ENCODE data around the gene CACNA1B.
"Not testable (repeated sequence)": the region's sequence is repeated elsewhere in the genome, so short reads cannot be mapped to it uniquely, and the experiment has no call there.

CACNA1B gene

DNA sequence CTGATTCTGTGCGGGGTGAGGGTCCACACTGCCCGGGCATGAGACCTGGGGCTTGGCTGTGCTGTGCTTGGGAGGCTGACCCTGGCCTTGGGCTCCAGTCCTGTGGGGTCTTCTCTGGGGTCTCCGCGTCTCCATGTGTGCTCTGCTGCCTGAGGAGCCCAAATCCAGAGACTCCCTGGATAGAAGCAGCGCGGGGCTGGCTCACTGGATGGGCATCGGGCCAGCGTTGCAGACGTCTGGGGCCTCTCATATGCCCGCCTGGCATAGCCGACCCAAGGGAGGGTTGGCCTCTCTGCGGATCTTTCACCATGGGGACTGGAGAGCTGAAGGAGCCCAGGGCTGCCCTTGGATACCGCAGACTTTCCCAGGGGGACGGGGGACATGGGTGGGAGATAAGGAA is 12.4 kb downstream of the CACNA1B start:
- not testable (repeated sequence) for DNase-seq (ENCODE audit: low read depth)

DNA sequence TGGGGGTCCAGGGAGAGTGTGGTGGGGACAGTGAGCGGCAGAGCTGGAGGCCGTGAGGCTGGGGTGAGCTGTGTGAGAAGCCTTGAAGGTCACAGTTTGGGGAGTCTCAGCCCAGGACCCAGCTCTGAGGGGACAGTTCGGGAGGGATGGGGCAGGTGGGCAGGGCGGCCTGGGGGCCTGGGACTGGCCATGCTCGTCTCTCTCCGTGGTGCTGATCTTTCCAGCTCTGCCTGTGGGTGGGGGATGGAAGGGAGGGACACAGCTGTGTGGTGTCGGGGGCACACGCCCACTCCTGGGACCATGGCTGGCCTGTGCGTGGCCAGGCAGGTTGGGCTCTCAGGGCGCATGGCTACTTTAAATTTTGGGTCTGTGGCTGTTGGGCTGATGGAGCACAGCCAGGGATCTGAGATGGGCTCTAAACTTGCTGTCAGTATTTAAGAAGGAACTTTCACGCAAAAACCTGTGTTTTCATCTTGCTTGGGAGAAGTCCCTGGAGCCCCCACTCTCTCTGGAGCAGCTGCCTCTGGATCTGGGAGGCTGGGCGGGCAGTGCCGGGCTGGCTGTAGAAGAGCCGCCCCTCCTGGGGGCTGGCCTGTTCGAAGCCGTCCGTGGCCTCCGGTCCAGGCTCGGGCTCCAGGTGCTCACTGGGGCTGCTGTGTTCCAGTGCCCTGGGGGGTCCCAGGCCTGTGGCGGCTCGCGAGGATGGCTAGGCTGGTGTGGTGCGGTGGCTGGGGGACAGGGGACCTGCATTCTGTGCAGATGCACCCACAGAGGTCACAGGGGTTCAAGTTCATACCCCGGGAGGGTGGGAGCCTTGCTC is 13.4 kb downstream of the CACNA1B start:
- DNase-seq (ENCODE audit: low read depth), result not testable (repeated sequence)

DNA sequence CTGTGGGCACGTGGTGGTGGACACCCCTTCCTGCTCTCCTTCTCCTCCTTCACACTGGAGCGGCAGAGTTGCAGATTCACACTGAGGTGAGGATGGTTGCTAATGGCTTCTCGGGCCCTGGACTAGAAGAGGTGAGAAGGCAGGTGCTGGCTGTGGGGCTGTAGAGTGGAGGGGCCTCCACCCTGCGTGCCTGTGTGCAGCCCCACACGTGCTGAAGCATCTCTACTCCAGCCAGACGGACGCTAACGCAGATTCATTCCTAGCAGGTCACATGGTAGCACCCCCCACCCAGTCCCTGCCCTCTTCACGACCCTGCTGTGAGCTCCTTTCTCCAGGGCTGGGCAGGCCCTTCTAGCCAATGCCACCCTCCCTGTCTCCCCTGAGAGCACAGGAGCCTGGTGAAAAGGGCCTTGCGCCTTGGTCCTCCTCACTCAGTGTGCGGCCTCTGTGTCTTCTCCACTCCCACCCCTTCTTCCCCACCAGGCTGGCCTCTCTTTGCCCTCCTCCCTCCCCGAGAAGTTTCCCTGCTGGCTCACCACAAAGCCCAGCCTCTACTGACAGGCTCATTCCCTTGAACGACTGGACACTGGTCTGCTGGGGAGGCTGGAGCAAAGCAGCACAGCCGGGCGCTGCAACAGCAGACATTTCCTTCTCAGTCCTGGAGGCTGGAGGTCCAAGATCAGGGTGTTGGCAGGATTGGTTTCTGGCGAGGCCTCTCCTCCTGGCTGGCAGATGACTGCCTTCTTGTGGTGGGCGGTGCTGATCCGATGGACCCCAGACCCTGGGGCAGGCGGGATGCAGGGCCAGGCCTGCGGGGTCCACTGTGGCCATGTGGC is 14.2 kb downstream of the CACNA1B start:
- DNase-seq (ENCODE audit: low read depth), result no peak

DNA sequence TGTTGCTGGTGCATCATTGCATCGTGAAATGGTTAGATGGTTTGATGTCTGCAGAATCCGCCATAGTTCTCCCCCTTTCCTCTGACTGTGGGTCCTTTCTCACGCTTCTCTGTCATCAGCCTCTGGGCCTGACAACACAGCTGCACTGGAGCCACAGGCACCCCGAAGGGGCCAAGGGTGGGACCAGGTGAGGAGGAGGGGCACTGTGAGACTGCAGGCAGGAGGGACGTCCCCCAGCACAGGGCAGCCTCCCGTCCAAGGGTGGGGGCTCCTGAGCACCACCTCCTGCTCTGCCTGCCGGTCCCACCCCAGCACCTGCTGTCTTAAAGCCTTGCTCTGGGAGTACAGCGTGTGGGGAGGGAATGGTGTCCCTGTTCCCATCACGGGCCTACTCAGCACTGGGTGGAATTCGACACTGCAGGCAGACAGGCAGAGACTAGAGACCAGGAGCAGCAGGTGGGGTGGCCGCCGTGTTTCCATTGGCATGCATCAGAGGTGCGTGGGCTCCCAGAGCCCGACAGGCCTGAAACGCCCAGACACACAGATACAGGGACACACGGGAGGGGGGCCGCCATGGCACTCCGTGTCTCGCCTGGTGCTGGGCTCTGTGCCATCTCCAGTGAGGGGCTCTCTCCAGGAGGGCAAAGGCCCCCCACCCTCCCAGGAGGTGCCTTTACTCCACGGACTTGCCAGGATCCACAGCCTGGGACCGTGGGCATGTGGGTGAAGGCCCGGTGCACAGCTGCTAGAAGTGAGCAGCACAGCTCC is 15.0 kb downstream of the CACNA1B start:
- no peak for DNase-seq (ENCODE audit: low read depth)

DNA sequence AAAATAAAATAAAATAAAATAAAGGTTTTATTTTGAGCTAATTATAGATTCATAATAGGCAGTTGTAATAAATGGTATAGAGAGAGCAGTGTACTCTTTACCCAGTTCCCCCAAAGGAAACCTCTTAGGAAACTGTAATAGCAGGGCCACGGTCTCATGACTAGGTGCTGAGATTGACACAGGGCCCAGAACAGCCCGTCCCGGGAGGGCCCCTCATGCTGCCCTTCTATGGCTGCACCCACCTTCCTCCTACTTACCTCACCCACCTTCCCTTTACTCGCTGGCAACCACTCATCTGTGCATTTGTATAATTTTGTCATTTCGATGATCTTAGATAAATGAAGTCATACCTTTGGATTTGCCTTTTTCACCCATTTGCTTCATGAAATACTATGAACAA is 16.1 kb downstream of the CACNA1B start:
- DNase-seq (ENCODE audit: low read depth), result no peak

GRCh38 chr9:137899551-137900360 is 22.2 kb downstream of the CACNA1B start:
- no peak for DNase-seq (ENCODE audit: low read depth)

- DNase-seq (ENCODE audit: low read depth), result no peak
Observed at GRCh38 chr9:137900584-137901310, 23.2 kb downstream of the CACNA1B start.

- no peak for DNase-seq (ENCODE audit: low read depth)
Observed at GRCh38 chr9:137902646-137903045, 25.1 kb downstream of the CACNA1B start.

GRCh38 chr9:137905740-137906139 is 28.2 kb downstream of the CACNA1B start:
- no peak for DNase-seq (ENCODE audit: low read depth)

DNA sequence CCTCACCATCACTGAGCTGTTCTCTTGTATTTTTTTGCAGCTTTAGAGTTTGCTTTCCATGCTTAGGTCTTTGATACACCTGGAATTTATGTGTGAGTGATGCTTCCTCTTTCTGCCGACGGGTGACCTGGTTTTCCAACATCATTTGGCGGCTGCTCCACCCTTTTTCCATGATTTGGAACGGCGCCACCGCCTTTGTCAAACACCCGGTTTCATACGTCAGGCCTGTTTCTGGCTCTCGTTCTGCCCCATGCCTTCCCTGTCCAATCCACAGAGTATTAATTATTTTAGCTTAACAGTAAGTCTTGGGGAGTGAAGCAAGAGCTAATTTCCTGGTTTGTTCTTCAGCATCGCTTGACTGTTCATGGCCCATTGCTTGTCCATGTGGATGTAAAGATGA is 30.2 kb downstream of the CACNA1B start:
- no peak for DNase-seq (ENCODE audit: low read depth)

DNA sequence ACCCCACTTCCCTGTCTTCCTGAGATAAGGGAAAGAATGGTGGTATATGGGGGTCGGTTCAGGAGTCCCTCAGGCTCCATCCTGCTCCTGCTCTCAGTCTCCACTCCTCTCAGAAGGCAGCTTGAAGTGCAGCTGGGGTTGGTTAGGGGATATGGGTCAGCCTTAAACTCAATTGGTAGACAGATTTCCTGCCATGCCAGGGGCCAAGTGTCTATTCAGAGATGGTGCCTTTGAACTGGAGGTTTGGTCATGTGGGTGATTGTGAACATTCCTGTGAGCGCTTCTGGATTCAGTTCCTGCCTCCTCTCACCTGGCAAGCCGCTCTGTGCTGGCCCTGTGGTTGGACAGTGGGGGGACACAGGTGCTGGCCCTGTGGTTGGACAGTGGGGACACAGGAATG is 35.1 kb downstream of the CACNA1B start:
- no peak for DNase-seq (ENCODE audit: low read depth)

GRCh38 chr9:137913132-137913531 is 35.5 kb downstream of the CACNA1B start:
- no peak for DNase-seq (ENCODE audit: low read depth)

- no peak for DNase-seq (ENCODE audit: low read depth)
Observed at GRCh38 chr9:137913771-137914767, 36.5 kb downstream of the CACNA1B start.

GRCh38 chr9:137916540-137916939 is 39.0 kb downstream of the CACNA1B start:
- no peak for DNase-seq (ENCODE audit: low read depth)

DNA sequence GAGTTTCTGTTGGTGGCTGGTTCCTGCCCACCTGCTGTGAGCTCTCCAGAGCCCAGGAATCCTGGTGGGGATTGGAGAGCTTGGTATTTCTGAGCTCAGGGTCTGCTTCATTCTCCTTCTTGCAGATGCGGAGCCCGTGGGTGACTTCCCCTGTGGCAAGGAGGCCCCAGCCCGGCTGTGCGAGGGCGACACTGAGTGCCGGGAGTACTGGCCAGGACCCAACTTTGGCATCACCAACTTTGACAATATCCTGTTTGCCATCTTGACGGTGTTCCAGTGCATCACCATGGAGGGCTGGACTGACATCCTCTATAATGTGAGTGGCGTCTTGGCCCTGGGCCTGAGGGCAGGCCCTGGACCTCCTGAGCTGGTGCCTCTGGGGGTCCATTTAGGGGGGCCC is 39.5 kb downstream of the CACNA1B start:
- no peak for DNase-seq (ENCODE audit: low read depth)

DNA sequence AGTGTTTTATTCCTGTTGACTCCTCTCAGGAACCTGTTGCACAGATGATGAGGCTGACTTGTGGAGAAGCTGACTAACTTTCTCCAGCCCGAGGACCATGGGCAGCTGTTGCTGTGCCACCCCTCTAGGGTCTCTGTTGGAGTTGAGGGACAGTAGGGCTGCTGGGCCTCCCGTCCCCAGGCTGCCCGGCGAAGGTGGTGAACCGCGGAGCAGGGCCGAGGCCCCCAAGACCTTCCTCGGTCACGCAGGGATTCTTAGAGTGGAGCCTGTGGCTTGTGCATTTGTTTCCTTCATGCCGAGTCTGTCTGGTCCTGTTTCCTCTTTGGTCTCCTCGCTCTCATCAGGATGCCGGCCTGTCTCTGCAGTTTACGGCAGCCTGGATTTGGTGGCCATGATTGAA is 40.2 kb downstream of the CACNA1B start:
- no peak for DNase-seq (ENCODE audit: low read depth)

GRCh38 chr9:137918331-137919094 is 40.9 kb downstream of the CACNA1B start:
- no peak for DNase-seq (ENCODE audit: low read depth)

DNA sequence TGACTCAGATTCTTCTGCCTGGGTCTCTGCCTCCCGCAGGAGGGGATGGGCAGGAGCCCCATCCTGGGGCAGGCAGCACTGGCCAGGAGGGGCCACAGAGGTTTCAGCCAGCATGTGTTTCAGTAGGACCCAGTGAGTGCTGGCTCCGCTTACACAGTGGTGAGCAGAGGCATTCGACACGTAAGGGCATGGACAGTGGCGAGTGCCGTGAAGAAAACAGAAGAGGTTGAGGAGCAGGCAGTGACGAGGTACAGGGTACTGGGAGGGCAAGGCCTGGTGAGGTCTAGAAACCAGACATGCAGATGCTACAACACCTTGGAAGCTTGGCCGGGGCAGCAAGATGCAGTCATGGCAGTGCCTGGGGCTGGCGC is 41.5 kb downstream of the CACNA1B start:
- DNase-seq (ENCODE audit: low read depth), result no peak

GRCh38 chr9:137919649-137920141 is 42.1 kb downstream of the CACNA1B start:
- DNase-seq (ENCODE audit: low read depth), result no peak
